GM12878 (cell line): ENCODE results near the gene SAP130. TPM values are rescaled to one million over a fixed set of nuclear protein-coding genes. Genes with fewer than 3 reads are reported as not detected.

ENCODE experiments used
- ATAC-seq: fragments of 200-7000 bp; cut with Tn5 transposase; 3 replicates; pipeline ENCODE4 v1.9.1; 2020; ENCODE audit warnings: mild to moderate bottlenecking, moderate library complexity
- BruUV-seq: library from RNA; stranded (reverse); fragments of 400-500 nt; replicated peaks from 2 replicates; lab custom pipeline; 2021; lab: Mats Ljungman, UMichigan
- CTCF ChIA-PET: fragments of 300-600 bp; sonication (Branson Sonifier 250); formaldehyde crosslinking; extraction: SDS; loops from one replicate; lab custom pipeline; 2021; ENCODE audit warnings: inconsistent platforms; lab: Yijun Ruan, JAX
- POLR2A ChIA-PET: fragments of 350-600 bp; formaldehyde crosslinking; extraction: SDS; loops from one replicate; lab custom pipeline; 2021; ENCODE audit warnings: inconsistent platforms; lab: Charles Lee
- RAD21 ChIA-PET: fragments of 300-600 bp; sonication (Branson Sonifier 250); formaldehyde crosslinking; loops from one replicate; lab custom pipeline; 2023; ENCODE audit warnings: antibody characterized with exemption; ENCODE audit not compliant: unreplicated experiment; lab: Charles Lee
- SMC1A ChIA-PET: fragments of 300-600 bp; sonication (Branson Sonifier 250); formaldehyde crosslinking; loops from one replicate; lab custom pipeline; 2023; ENCODE audit not compliant: unreplicated experiment, uncharacterized antibody; lab: Charles Lee
- DNase-seq: peaks from one replicate; pipeline ENCODE4 v3.0.0-alpha.2; 2011; ENCODE audit warnings: low read depth, low spot score
- FAIRE-seq: peaks from 3 replicates; lab custom pipeline; 2011; peaks lifted over from hg19 to GRCh38; lab: Jason Lieb, UNC
- H2AFZ ChIP-seq: 2 replicates; pipeline ENCODE4 v1.6.0; 2011; ENCODE audit warnings: low read depth, low read length, control low read depth; ENCODE audit not compliant: control insufficient read depth
- H3K27ac ChIP-seq: 2 replicates; pipeline ENCODE4 v1.5.1; 2011; ENCODE audit warnings: control low read depth; ENCODE audit not compliant: control insufficient read depth, insufficient read depth
- H3K27me3 ChIP-seq, 2 experiments: replicated peaks in 1 of 2; 2 replicates each; pipeline versions ENCODE4 v1.6.0 to v1.6.1; 2011; ENCODE audit warnings: low read length in 1 of 2; ENCODE audit not compliant: control insufficient read depth in 2 of 2, insufficient read depth in 2 of 2
- H3K36me3 ChIP-seq, 2 experiments: 2 replicates each; pipeline ENCODE4 v1.5.1; 2011; ENCODE audit warnings: low read length in 1 of 2; ENCODE audit not compliant: control insufficient read depth in 2 of 2, insufficient read depth in 2 of 2
- H3K4me1 ChIP-seq: 2 replicates; pipeline ENCODE4 v1.6.1; 2011; ENCODE audit warnings: mild to moderate bottlenecking, low read length, moderate library complexity, mixed read lengths; ENCODE audit not compliant: control insufficient read depth, insufficient read depth
- H3K4me2 ChIP-seq: 2 replicates; pipeline ENCODE4 v1.6.0; 2011; ENCODE audit warnings: control low read depth; ENCODE audit not compliant: control insufficient read depth, insufficient read depth
- H3K4me3 ChIP-seq: fragments of 200-600 bp; sonication (generic); 2 replicates; pipeline ENCODE4 v1.5.1; 2016
- H3K79me2 ChIP-seq: 2 replicates; pipeline ENCODE4 v1.6.0; 2011; ENCODE audit warnings: low read length; ENCODE audit not compliant: control insufficient read depth, insufficient read depth
- H3K9ac ChIP-seq: 2 replicates; pipeline ENCODE4 v1.8.0; 2011; ENCODE audit warnings: low read length, control low read depth, mixed read lengths; ENCODE audit not compliant: control insufficient read depth, insufficient read depth
- H3K9me3 ChIP-seq: replicated peaks from 3 replicates; pipeline ENCODE4 v1.5.1; 2011; ENCODE audit warnings: mild to moderate bottlenecking, low read length; ENCODE audit not compliant: control insufficient read depth, insufficient read depth
- H4K20me1 ChIP-seq: 2 replicates; pipeline ENCODE4 v1.6.0; 2011; ENCODE audit not compliant: control insufficient read depth, insufficient read depth
- BCL3 ChIP-seq: IDR thresholded peaks from 2 replicates; pipeline ENCODE4 v1.6.1; 2011; ENCODE audit warnings: borderline replicate concordance, low read depth, mild to moderate bottlenecking, moderate library complexity, low read length; ENCODE audit not compliant: insufficient read depth, poor library complexity, severe bottlenecking
- CEBPZ ChIP-seq: fragments of 150-350 bp; IDR thresholded peaks from 2 replicates; pipeline ENCODE4 v1.6.1; 2016; ENCODE audit warnings: low read depth, low read length
- HDGF ChIP-seq: fragments of 450-650 bp; IDR thresholded peaks from 2 replicates; pipeline ENCODE4 v1.6.1; 2016; ENCODE audit warnings: antibody characterized with exemption
- JUNB ChIP-seq: IDR thresholded peaks from 2 replicates; pipeline ENCODE4 v1.6.1; 2016; ENCODE audit warnings: antibody characterized with exemption, mild to moderate bottlenecking
- MAX ChIP-seq: IDR thresholded peaks from 2 replicates; pipeline ENCODE4 v1.6.1; 2012; ENCODE audit warnings: low read depth, low read length, improper control_type of control experiment
- MTA3 ChIP-seq: IDR thresholded peaks from 2 replicates; pipeline ENCODE4 v1.6.1; 2012; ENCODE audit warnings: low read length, inconsistent platforms, borderline replicate concordance
- PKNOX1 ChIP-seq: fragments of 450-650 bp; IDR thresholded peaks from 2 replicates; pipeline ENCODE4 v1.6.1; 2016; ENCODE audit warnings: mild to moderate bottlenecking
- POLR2A ChIP-seq: IDR thresholded peaks from 2 replicates; pipeline ENCODE4 v1.6.1; 2011; ENCODE audit warnings: low read depth, mild to moderate bottlenecking, low read length
- POLR2AphosphoS5 ChIP-seq: IDR thresholded peaks from 2 replicates; pipeline ENCODE4 v1.6.1; 2011; ENCODE audit warnings: mild to moderate bottlenecking, low read length, inconsistent platforms
- RELB ChIP-seq: fragments of 450-650 bp; IDR thresholded peaks from 2 replicates; pipeline ENCODE4 v1.6.1; 2017; ENCODE audit warnings: low read depth, mild to moderate bottlenecking, moderate library complexity
- ZNF592 ChIP-seq: fragments of 450-650 bp; IDR thresholded peaks from 2 replicates; pipeline ENCODE4 v1.6.1; 2017; ENCODE audit warnings: mild to moderate bottlenecking, moderate library complexity
- WGBS: methylation state at CpG from one replicate; pipeline ENCODE4 v1.1.6; 2016; ENCODE audit warnings: low lambda C conversion rate; ENCODE audit not compliant: insufficient replicate concordance, insufficient coverage; ENCODE audit errors: missing lambda C conversion rate; 5-methylcytosine and 5-hydroxymethylcytosine counted together
- in situ Hi-C: fragments of 300-500 bp; cut with MboI; formaldehyde crosslinking; loops from 9 replicates; pipeline ENCODE4 v1.14.3; 2018; ENCODE audit warnings: mixed read lengths
- intact Hi-C: fragments of 100-400 bp; cut with micrococcal nuclease; formaldehyde crosslinking; loops from one replicate; pipeline ENCODE4 v1.14.2; 2022; ENCODE audit not compliant: unreplicated experiment
- polyA plus RNA-seq, 11 experiments: library from polyadenylated mRNA; depleted of rRNA in 4 of 11; unstranded in 6 of 11; stranded (reverse) in 5 of 11; fragments of >200 nt; fragmentation: Nextera tagmentation in 4 of 11; fragmentation: Illumina TruSeq in 1 of 11; extraction: Ambion mirVana in 4 of 11; extraction: Trizol in 1 of 11; gene quantifications; 1 replicate in 1 of 11; 2 replicates in 10 of 11; pipeline versions ENCODE4 v1.2.1 to v1.2.3, GENCODE V29; 2011 to 2016; ENCODE audit warnings: inconsistent platforms in 2 of 11, missing spikeins in 2 of 11, low read depth in 1 of 11
- total RNA-seq, 4 experiments: library from RNA; depleted of rRNA in 3 of 4; stranded (reverse); fragments of >200 nt in 3 of 4; fragmentation: Illumina TruSeq in 1 of 4; extraction: Trizol in 1 of 4; gene quantifications; 2 replicates each; pipeline versions ENCODE4 v1.2.1 to v1.2.3, GENCODE V29; 2013 to 2021

Gene SAP130
- total and polyA plus RNA-seq, 10 of the 15 experiments (the other 5 are each of a cell fraction or from before 2014, with no cell fraction given), result 5.0 to 26.2 (median 9.9) TPM

GRCh38 chr2:128058114-128058513 lies 30.3 kb upstream of the SAP130 start:
- H3K4me2 ChIP-seq, result no peak overlapping the region
- DNase-seq (no peak), ATAC-seq (no peak), FAIRE-seq (no peak)
- 26% methylated on average over 2 of the region's 2 CpGs for WGBS
- H3K27ac ChIP-seq, result no peak overlapping the region
- RAD21 ChIA-PET, result no interaction called here
- H3K4me3 ChIP-seq, result no peak overlapping the region
- no peaks in the 10 kb centered on the region; the same call in 2 of the 3 replicates for H3K9me3 ChIP-seq
- BruUV-seq, result no TSS peak
- no peak overlapping the region for H3K9ac ChIP-seq
- intact Hi-C loops (no loop called here), in situ Hi-C loops (no loop called here)
- no peak overlapping the region for H2AFZ ChIP-seq
- H3K4me1 ChIP-seq, result no peaks in the 10 kb centered on the region
- CTCF ChIA-PET, result no interaction called here
- TF ChIP-seq ZNF592, result no peak
- TF ChIP-seq HDGF, result no peak
- no peak for TF ChIP-seq MTA3
- no peak for TF ChIP-seq RELB
- TF ChIP-seq CEBPZ, result no peak
- no peak for TF ChIP-seq BCL3
- TF ChIP-seq PKNOX1, result no peak
- no peak for TF ChIP-seq POLR2A
- TF ChIP-seq JUNB, result no peak
- TF ChIP-seq POLR2AphosphoS5, result no peak
- TF ChIP-seq MAX, result no peak
- H3K27me3 ChIP-seq, result no peaks in the 10 kb centered on the region
- no peaks in the 10 kb centered on the region for H4K20me1 ChIP-seq
- SMC1A ChIA-PET, result interaction anchor here (1.1 kb wide), 1 partner anchor 45 kb away, joined by 3 read pairs; no protein-coding TSS in a partner anchor
- H3K79me2 ChIP-seq, result no peaks in the 10 kb centered on the region
- POLR2A ChIA-PET, result no interaction called here
- no peaks in the 10 kb centered on the region for H3K36me3 ChIP-seq
